GM19025 (cell line): ENCODE measurements around the gene GLT1D1.

Experiments used
- ATAC-seq: cut with Tn5 transposase; IDR thresholded peaks from one replicate; pipeline ENCODE4 v1.9.1; 2021; ENCODE audit warnings: mild to moderate bottlenecking, low read depth, moderate library complexity; ENCODE audit not compliant: unreplicated experiment

Gene GLT1D1

GRCh38 chr12:128991716-128992115 lies 138.4 kb downstream of the GLT1D1 start:
- no peak for ATAC-seq

GRCh38 chr12:128992116-128992515 lies 138.8 kb downstream of the GLT1D1 start:
- ATAC-seq, result no peak

DNA sequence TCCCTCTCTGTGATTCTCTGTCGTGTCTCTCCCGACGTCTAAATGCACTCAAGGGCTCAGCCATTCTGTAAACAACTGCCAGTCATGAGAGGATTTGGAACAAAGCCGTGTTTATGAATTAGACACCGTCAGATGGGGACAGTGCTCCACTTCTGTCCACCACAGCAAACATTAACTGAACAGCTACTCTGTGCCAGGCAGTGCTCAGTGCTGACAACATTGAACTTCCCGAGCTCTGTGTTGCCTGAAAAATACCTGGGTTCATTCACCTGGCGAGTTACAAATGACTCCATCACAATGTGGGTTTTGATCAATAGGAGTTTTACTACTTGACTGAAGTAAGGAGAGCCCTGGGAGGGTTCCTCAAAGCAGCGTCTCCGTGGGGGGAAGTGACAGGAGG lies 139.3 kb downstream of the GLT1D1 start:
- ATAC-seq, result no peak

DNA sequence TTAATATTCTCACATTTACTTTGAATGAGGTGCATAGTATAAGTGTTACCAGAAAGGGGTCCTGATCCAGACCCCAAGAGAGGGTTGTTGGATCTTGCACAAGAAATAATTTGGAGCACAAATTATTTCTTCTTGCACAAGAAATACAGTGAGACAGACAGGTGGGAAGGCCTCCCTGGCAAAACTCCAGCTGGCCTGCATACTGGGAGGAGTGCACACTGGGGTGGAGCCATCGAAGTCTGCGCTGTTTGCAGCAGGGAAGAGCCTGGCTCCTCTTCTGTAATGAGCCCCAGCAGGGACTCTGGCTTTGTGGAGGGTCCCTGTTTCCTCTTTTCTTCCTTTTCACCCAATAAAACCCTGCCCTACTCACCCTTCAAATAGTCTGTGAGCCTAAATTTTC lies 141.6 kb downstream of the GLT1D1 start:
- no peak for ATAC-seq

DNA sequence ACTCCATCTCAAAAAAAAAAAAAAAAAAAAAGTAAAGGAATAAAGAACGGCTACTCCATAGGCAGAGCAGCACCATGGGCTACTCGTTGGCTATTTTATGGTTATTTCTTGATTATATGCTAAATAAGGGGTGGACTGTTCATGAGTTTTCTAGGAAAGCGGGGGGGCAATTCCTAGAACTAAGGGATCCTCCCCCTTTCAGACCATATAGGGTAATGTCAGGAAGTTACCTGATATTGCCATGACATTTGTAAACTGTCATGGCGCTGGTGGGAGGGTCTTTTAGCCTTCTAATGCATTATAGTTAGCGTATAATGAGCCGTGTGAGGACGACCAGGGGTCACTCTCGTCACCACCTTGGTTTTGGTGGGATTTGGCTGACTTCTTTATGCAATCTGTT lies 142.3 kb downstream of the GLT1D1 start:
- no peak for ATAC-seq

DNA sequence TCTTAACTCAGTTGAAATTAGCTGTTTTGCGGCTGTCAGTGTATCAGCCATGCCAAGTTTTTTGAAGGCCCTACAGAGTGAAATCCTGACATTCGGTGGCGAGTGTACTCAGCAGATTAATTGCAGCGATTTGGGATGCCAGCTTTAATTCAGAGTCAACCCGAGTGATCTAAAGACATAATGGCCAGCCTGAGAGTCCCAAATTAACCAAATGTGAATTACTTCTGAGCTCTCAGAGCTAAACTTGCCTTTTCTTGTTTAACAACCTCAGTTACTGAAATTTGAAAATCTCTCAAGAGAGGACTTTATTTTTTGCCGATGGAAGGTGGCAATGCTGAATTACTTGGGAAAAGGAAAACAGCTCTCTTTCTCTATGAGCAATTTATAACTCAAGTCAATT lies 148.5 kb downstream of the GLT1D1 start:
- ATAC-seq, result no peak

DNA sequence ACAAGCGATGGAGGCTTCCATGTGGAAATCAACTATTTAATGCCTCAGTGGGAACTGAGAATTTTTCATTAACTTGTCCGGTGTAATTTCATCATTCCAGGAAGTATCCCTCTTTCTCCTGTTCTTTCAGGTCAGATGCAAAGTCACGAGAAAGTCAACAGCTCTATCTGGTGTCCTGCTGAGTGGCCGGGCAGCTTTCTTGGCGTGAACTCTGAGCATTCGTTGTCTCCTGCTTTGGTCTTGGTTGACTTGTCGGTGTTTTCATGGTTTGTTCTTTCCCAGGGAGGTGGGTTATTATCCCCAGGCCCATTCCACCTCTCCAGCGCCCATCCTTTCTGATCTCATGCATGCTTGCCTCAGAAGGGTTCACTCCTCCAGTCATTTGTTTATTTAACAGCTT lies 149.1 kb downstream of the GLT1D1 start:
- no peak for ATAC-seq

DNA sequence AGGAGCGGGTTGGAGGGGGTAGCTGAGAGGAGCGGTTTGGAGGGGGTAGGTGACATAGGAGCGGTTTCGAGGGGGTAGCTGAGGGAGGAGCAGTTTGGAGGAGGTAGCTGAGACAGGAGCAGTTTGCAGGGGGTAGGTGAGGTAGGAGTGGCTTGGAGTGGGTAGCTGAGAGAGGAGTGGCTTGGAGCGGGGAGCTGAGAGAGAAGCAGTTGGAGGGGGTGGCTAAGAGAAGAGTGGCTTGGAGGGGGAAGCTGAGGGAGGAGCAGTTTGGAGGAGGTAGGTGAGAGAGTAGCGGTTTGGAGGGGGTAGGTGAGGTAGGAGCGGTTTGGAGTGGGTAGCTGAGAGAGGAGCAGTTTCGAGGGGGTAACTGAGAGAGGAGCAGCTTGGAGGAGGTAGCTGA lies 152.1 kb downstream of the GLT1D1 start:
- ATAC-seq, result no peak

GRCh38 chr12:129005829-129006228 lies 152.6 kb downstream of the GLT1D1 start:
- ATAC-seq, result no peak

DNA sequence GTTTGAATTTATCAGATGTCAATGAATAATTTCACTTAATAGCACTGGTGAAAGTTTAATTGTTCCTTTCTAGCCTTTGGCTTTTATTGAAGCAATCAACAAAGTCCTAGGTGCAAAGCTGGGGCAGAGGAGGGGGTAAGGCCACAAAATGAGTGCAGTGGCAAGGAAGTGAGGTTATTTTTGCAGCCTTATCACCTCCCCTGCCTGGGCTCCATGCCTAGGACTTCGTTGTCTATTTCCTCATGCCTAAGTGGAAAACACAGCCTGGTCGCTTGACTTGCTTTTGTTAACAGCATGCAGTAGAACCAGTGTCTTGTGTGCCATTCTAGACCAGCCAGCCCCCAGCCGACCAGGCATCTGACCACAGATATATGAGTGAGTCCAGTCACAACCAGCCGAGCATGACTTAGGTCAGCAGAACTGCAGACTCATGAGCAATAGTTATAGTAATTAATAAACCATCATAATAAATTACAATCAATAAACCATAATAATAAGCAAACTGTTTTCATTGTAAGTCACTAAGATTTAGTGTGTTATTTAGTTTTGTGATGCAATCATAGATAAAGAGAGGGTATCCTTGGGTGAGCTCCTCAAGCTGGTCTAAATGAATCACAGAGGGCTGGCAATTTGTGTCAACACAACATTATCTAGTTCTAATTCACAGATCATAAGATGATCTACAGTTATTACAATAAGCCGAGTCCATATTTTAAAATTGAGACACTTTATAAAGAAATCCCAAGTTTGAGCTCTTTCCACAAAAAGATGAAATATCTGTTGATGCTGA lies 156.8 kb downstream of the GLT1D1 start:
- no peak for ATAC-seq

DNA sequence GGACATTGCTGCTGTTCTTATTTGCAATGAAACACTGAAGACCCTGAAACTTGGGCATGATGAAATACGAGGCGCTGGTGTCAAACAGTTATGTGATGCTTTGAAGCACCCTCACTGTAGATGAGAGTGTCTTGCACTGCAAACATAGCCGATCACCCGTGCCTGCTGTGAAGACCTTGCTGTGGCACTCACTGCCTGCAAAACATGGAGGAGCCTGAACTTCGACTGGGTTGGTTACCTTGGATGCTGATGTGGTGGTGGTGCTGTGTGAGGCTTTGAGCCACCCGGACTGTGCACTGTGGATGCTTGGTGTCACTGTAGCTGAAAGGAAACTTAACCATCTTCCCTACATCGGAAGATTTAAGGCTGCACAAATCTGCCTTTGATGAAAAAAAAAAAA lies 162.9 kb downstream of the GLT1D1 start:
- no peak for ATAC-seq

DNA sequence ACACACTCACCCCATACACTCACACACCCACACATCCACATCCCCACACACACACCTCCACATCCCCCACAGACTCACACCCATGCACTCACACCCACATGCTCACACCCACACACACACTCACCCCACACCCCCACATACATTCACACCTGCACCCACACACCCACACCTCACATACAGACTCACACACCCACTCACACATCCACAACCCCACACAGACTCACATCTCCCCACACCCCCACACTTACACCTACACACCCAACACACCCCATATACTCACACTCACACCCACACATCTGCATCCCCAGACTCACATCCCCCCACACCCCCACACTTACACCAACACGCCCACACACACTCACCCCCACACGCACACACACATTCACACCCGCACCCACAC lies 171.8 kb downstream of the GLT1D1 start:
- ATAC-seq, result no peak

GRCh38 chr12:129028844-129029243 lies 175.6 kb downstream of the GLT1D1 start:
- no peak for ATAC-seq
